Stimulated activated CD4-positive, alpha-beta T cell treated with anti-CD3 and anti-CD28 coated beads, TNF-alpha, amount 100 ng/mL, for 24 hours (primary cell): Measurements from ENCODE around the gene SDC1.

Experiments used
- DNase-seq, 3 experiments: peaks; one replicate each; pipeline ENCODE4 v3.0.0-alpha.2; 2020; ENCODE audit warnings: low read depth in 3 of 3

The SDC1 gene

DNA sequence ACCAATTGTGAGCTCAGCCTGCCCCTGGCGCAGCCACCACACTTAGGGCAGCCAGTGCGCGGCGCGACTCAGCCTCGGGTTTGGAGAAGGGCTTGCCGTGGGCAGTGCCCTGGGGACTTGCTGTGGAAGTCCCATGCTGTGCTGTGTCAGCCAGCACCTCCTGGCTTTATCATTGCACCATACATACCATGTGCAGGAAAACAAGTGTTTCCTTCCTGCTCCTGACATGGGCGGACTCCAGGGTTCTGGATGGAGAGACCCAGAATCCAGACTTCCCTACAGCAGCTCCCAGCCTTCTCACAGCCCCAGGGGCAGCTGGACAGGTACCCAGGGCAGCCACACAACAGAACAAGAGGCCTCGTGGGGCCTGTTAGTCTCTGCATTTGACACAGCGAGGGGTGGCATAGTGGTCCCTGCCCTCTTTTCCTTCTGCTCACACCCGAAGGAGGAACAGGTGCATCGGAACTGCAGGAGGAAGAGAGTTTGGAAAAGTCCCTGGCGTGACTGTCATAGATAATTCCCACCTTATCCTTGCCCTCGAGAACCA, 54.2 kb downstream of the SDC1 start:
- DNase-seq, result no peak

DNA sequence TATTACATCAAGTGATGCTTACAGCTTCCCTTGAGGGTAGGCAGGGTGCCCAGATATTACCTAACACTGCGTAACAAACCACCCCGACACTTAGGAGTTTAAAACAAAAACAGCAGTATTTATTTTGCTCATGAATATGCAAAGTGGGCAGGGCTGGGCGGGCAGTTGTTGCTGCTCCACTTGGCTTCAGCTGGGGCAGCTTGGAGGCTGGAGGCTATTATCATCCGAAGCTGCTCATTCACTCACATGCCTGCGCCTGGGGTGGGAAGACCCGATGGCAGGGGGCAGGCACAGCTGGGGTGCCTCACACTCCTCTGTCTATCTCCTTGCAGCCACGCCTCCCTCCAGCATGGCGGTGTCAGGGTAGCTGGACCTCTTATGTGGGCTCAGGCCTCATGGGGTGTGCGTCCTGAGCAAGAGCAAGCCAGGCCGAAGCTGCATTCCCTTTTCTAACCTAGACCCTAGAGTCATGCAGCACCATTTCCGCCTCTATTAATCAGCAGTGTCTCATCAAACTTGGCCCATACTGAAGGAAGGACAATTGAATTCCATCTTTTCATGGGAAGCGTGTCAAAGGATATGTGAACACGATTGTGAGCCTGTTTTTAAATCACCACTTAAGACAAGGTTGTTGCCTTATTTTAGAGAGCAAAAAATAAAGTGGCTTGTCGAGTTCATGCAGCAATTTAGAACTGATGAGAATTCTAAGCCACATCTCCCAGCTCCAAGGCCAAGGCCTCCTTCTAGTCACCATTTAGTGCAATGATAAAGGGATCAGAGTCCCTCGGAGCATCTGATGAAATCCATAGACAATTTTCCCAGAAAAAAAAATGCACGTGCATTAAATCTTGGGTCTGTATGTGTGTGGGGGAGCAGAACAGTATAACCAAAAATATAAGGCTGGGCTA, 54.9 kb downstream of the SDC1 start:
- no peak for DNase-seq

DNA sequence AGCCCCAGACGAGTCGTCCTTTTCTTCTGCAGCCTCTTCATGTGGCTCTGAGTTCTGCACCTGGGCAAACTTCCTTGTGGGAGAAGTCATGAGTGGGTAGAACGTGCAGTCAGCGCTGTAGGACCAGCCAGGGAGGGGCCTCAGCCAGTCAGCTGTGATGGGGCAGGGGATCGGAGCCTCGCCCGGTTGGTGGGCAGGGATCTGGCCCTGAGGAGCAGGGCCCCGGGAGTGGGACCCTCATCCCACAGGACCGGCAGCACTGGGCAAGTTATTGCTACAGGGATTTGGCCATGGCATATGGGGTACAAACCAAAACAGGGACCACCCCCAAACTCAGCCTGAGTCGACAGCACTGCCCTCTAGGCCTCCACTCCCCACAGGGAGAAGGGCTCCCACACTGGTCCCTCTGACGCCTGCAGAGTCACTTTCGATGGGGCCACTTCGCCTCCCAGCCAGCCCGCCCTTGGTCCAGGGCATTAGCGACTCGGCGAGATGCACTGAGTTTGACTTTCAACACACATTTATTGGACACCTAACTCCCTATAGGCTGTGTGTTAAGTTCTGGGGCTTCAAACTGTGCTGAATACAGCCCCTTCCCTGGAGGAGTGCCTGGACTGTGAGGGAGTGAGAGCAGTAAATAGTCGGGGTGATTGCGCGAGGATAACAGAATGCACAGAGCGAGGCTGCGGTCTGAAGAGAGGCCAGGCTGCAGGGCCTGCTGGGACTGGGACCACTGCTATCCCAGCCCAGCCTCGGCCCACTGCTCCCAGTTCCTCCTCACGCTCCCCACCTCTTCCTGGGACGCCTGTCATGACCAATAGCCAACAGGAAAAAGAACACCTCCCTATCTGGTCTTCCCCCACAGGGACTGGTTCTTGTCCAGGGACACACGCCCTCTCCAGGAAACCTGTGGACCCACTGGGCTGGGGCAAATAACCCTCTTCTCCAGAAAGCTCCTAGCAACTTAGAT, 55.9 kb downstream of the SDC1 start:
- DNase-seq, result no peak

DNA sequence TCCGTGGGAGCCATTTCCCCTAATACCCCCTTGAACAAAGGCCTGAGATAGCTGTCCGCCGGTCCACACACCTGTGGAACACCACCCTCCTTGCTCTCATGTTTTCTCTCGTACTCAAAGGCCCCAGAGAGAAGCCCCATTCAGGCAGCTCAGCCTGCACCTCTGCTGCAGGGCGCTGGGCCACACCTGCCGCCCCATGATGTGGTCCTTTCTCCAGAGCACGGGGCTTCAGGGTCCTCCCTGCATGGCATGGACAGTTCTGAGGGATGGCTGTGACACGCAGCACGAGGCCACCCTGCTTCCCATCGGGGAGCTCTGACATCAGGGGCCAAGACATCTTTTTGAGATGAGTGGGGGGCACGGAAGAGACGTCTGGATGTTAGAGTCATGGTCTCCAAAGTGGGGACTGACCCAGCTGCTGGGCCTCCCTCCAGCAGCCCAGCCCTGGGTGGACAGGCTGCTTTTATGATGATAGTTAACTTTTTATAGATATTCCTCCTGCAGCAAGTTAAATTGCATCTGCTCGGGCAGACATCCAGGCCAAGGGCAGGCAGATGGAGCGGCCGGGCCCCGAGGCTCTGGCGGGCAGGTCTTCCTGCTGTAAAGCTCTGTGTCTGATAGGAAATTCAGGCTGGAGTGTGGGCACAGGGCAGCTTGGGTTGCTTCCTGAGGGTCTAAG, 56.7 kb downstream of the SDC1 start:
- DNase-seq, result no peak

DNA sequence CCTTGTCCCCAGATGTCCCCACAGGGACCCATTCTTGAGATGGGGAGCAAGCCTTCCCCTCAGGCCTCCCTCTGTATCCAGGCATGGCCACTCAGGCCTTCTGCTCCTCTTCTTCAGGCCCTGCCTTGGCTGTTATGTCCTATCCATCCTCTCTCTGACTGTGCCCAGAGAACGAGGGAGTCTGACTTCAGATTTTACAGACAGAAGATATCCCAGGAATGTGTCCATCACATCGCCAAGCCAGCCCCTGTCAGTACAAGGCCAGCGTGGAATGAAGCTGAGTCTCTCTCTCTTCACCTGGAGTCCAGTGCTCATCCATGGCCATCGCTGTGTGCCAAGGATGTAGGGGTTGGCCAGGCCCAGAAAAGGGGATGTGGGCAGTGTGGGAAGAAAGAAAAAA, 57.6 kb downstream of the SDC1 start:
- DNase-seq, result no peak

DNA sequence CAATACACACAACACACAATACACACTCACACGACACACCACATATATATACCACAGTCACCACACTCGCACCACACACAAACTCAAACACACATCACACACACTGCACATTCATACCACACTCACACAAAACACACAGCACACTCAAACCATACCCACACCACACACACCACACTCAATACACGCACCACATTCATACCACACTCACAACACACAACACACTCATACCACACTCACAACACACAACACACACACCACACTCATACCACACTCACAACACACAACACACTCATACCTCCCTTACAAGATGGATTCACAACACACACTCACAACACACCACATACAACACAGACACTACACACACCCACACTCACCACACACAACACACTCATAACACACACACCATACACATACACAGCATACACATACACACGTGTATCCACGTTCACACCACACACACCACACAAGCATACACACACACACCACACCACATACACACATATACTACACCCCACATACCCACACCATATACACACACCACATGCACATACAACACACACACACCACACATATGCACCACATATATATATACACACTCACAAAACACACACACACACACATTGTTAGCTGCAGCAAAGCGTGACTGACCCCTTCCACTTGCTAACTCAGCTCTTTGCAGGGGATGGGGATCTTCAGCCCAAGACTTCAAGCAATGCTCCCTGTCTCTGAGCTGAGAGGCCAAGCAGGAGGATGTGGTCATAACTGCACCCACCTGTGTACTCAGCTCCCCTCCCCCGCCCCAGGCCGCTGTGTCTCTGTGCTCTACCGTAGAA, 59.0 kb downstream of the SDC1 start:
- no peak for DNase-seq

DNA sequence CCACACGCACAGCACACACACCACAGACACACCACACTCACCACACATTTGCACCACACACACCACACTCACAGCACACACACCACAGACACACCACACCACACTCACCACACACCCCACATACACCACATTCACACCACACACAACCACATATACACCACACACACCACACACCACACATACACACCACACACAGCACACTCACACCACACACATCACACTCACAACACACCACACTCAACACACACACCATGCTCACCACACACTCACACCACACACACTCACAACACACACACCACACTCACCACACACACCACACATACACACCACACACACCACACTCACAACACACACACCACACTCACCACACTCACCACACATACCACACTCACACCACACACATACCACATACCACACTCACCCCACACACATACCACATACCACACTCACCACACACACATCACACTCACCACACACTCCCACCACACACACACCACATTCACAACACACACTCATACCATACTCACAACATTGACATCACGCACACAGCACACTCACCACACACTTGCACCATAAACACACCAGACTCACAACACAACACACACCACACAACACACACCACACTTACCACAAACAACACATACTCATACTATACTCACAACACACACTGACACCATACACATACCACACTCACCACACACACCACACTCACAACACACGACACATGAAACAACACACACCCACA, 60.0 kb downstream of the SDC1 start:
- DNase-seq, result no peak

DNA sequence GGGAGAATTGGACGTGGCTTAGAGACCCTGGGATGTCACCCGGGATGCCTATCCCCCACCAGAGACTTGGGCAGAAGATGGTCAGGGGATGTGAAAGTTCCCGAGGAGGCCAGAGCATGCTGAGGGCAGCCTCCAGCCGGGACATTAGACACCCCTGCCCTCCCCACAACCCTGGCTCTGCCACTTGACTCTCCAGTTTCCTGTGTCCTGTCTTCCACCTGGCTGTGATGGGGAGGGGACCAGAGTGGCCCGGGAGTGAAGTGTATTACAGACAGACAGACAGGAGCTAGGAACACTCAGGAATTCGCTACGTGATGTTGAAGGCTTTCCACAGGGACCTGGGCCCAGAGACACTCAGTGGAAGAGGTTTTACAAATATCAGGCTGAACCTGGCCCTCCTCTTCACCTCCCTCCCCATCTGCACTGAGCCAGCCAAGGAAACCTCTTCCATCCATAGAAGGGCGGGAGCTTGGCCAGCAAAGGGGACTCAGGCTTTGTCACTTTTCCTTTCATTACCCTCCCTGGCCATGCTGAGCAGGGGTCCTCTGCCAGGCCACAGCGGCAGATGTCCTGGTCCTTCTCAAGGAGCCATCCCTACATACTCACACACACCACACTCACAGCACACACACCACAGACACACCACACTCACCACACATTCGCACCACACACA, 60.7 kb downstream of the SDC1 start:
- no peak for DNase-seq

DNA sequence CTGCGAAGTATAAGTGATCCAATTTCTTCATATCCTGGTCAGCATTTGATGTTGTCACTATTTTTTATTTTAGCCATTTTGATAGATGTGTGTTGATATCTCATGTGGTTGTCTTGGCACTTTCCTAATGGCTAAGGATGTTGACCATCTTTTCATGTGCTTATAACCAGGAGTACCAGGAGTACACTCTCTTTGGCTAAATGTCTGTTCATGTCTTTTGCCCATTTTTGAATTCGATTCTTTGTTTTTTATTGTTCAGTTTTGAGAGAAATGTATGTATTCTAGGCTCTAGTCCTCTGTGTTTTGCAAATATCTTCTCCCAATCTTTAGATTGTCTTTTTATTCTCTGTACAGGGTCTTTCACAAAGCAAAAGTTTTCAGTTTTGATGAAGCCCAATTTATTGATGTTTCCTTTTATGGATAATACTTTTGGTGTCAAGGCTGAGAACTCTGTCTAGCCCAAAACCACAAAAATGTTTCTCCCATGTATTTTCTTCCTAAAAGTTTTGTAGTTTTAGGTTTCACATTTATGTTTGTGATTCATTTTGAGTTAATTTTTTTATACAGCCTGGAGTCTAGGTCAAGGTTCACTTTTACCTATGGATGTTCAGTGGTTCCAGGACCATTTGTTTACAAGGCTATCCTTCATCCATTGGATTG, 65.4 kb downstream of the SDC1 start:
- no peak for DNase-seq

DNA sequence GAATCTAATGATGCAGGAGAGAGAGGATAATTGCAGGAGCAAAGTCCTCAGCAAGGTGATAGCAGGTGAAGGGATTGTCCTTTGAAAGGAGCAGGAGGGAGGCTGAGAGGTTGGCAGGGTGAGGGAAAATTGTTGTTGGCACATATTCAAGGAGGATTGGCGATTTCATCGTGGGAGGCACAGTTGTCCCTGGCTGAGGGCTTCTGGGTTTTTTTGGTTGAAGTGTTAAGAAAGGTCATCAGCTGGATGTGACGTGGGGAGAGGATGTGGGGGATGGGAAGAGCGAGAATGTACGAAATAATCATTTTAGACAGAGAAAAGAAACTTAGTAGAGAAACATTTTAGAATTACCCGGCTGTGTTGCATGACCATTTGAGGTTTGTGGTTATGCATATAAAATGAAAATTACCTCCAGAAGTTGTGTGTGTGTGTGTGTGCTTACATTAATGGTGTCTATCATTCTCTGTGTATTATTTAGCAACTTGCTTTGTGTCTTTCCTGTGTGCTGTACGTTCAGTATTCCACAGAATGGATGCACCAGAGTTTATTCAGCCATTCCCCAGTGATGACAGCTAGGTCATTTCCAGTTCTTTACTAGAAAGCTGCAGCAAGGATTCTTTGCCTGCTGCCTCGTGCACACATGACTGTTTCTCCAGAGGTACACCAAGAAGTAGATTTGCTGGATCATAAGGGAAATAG, 67.6 kb downstream of the SDC1 start:
- no peak for DNase-seq

DNA sequence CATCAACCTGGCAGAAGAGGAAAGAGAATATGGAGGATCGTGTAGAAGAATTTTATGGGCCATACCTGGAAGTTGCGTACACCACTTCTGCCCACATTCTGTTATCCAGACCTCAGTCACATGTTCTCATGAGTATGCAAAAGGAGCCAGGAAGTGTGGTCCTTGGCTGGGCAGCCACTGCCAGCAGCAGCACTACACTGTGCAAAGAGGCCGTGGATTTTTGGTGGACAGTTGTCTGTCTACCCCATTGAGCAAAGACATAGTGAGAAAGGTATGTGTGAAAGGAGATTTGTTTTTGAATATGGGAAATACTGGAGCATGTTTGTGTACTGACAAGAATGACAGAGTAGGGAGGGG, 68.1 kb downstream of the SDC1 start:
- no peak for DNase-seq

DNA sequence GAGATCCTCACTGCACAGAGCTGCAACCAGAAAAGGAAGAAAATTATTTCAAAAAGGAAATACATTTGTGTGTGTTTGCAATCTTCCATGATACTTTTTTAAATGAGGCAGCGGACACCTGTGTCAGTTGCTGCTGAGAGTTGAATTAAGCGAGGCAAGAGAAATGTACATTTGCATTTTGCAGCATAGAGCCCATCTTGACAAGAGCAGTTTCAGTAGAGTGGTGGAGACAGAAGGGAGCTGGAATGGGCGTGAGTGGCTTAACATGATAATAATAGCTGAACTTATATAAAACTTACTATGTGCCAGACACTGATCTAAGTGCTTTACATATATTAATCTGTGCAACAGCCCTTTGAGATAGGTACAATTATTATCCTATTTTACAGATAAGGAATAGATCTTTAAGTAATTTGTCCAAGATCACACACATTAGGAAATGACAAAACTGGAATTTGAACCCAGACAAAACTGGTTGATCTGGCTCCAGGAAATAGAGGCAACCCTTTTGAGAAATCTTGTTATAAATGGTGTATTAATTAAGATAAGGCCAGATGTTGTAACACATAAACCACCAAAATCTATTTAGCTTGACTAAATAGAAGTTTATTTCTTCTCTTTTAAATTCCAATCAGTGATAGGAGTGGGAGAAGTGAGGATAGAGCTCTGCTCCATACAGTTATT, 68.7 kb downstream of the SDC1 start:
- DNase-seq, result no peak

DNA sequence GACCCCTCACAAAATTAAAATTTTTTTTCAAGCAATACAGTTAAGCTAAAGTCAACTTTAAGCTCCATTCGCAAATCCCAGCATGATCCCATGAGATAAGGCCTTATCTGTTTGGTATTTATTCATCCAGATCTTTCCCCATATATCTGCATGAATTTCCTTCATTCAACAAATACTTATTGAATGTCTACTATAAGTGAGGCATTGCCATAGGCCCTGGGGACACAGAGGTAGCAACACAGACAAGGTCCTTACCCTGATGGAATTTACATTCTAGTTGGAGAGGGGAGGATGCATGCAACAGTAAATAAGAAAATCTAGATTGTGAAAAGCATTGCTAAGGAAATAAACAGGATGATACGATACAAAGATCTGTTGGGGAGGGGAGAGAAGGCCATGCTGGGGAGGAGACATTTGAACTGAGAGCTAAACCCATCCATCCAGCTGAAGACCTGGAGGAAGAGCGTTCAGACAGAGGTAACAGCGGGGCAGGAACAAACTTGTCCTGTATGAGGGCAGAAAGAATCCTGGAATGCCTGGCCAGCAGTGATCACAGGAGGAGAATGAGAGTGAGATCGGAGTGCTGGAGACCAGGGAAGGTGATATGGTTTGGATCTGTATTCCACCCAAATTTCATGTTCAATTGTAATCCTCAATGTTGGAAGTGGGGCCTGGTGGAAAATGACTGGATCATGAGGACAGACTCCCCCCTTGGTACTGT, 71.6 kb downstream of the SDC1 start:
- DNase-seq, result no peak

DNA sequence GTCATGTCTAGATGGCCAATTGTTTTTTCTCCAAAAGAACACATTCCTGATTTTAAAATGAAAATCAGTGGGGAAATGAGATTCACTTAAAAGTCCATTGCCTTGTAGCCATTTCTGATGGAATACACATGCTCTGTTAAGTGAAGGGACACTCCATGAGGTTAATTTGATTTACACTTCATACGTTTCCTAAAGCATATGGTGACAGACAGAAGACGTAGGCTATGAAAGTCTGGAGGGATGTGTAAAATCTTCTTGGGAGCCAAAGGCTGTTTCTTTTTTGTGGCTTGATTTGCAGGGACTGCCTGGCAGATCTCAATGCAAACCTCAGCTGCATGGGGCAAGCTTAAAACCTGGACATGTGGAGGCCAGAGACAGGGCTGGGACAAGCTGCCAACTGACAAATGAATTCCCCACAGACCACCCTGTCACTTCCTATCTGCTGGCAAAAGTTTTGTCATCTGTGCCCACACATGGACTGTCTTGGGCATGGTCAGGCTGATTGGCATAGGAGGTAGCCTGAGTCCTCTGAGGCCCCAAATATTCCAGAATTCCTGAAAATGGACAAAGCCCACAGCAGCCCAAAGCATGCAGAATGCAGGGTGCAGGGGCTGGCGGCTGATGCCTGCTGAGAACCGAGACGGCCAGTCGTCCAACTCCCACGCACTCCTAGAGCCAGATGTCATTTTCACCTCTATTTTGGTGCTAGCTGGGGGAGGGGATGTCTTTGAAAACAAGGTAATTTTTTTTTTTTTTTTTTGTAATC, 73.9 kb downstream of the SDC1 start:
- no peak for DNase-seq
